Ecto neural progenitor cell (in vitro differentiated cells): Measurements from ENCODE around the gene PLK1.

Source experiments
- DNase-seq: peaks from one replicate; pipeline ENCODE4 v3.0.0-alpha.2; 2018; ENCODE audit warnings: low spot score

Gene PLK1

GRCh38 chr16:23679986-23680336 lies 1.3 kb downstream of the PLK1 start:
- DNase-seq, result no peak

- DNase-seq, result no peak
These were observed 3.5 kb downstream of the PLK1 start for GRCh38 chr16:23682181-23682580.

- no peak for DNase-seq
These were observed 4.8 kb downstream of the PLK1 start for GRCh38 chr16:23683487-23683886.

- DNase-seq, result no peak
These were observed 8.5 kb downstream of the PLK1 start for GRCh38 chr16:23687034-23687808.

- DNase-seq, result no peak
These were observed 10.9 kb downstream of the PLK1 start for GRCh38 chr16:23689442-23690187.

GRCh38 chr16:23690771-23691482 lies 12.2 kb downstream of the PLK1 start:
- no peak for DNase-seq

GRCh38 chr16:23691483-23692189 lies 12.9 kb downstream of the PLK1 start:
- DNase-seq, result no peak

GRCh38 chr16:23692190-23692837 lies 13.6 kb downstream of the PLK1 start:
- DNase-seq, result no peak

GRCh38 chr16:23694265-23694643 lies 15.6 kb downstream of the PLK1 start:
- DNase-seq, result no peak

GRCh38 chr16:23694644-23695373 lies 16.1 kb downstream of the PLK1 start:
- peak; percentile 82 for DNase-seq

- DNase-seq, result no peak
These were observed 17.1 kb downstream of the PLK1 start for GRCh38 chr16:23695756-23696155.

- DNase-seq, result no peak
These were observed 20.4 kb downstream of the PLK1 start for GRCh38 chr16:23699100-23699499.

GRCh38 chr16:23700093-23700492 lies 21.4 kb downstream of the PLK1 start:
- DNase-seq, result no peak

GRCh38 chr16:23700509-23700908 lies 21.8 kb downstream of the PLK1 start:
- peak; percentile 56 for DNase-seq

GRCh38 chr16:23701045-23701444 lies 22.4 kb downstream of the PLK1 start:
- DNase-seq, result no peak

GRCh38 chr16:23702951-23703350 lies 24.3 kb downstream of the PLK1 start:
- no peak for DNase-seq

GRCh38 chr16:23704772-23705516 lies 26.3 kb downstream of the PLK1 start:
- DNase-seq, result no peak

GRCh38 chr16:23705517-23705902 lies 26.8 kb downstream of the PLK1 start:
- no peak for DNase-seq

- no peak for DNase-seq
These were observed 27.8 kb downstream of the PLK1 start for GRCh38 chr16:23706439-23706838.

- DNase-seq, result no peak
These were observed 30.8 kb downstream of the PLK1 start for GRCh38 chr16:23709536-23709935.
